ENCODE measurements around the gene NPHP4. TPM values are rescaled to one million over a fixed set of nuclear protein-coding genes. Genes with fewer than 3 reads are reported as not detected.

The NPHP4 gene
- total RNA-seq, 2 experiments from 2014 or later: 13.4 to 24.2 TPM

- no TSS peak for BruUV-seq (replicated peaks)
- Histone ChIP-seq H2AFZ (ENCODE audit: low read length) (no peak overlapping the region), H3K4me3 (ENCODE audit: low read depth, low read length, poor library complexity, severe bottlenecking) (no peak overlapping the region), H3K27ac (ENCODE audit: low read depth, low read length, poor library complexity, severe bottlenecking) (no peak overlapping the region), H3K79me2 (ENCODE audit: insufficient read depth, low read depth, low read length) (peaks cover 28% of the 10 kb centered on the region), H3K4me1 (ENCODE audit: insufficient read depth, low read length, poor library complexity, severe bottlenecking) (peaks cover 39% of the 10 kb centered on the region), H3K4me2 (ENCODE audit: low read length) (peak overlapping the region; percentile 4; the same call in 1 of the 2 replicates), H3K9me2 (ENCODE audit: insufficient read depth, low read length) (no peaks in the 10 kb centered on the region), H3K36me3 (ENCODE audit: insufficient read depth, low read length) (peaks cover 8% of the 10 kb centered on the region), H3K9me3 (ENCODE audit: low read length) (no peaks in the 10 kb centered on the region), H4K20me1 (ENCODE audit: insufficient read depth, low read length) (no peaks in the 10 kb centered on the region)
- ChIA-PET POLR2A (interaction anchor here (1.4 kb wide), 1 partner anchor 10 kb away, joined by 4 read pairs; no protein-coding TSS in a partner anchor), CTCF (ENCODE audit: unreplicated experiment) (no interaction called here)
- intact Hi-C loops (cut with micrococcal nuclease; ENCODE audit: unreplicated experiment): no loop called here
- TF ChIP-seq EZH2phosphoT487 (IDR thresholded peaks at IDR 0.05; ENCODE audit: borderline replicate concordance, low read depth, low read length): no peak
- no peak for TF ChIP-seq CTCF (conservative IDR thresholded peaks at IDR 0.05; ENCODE audit: low read length)
- peak; percentile 20 for DNase-seq (ENCODE audit: low spot score)
Observed at GRCh38 chr1:6024376-6024775, 32.2 kb upstream of the NPHP4 start.

- H3K79me2 ChIP-seq (ENCODE audit: insufficient read depth, low read depth, low read length): peaks cover 20% of the 10 kb centered on the region
- no peak for DNase-seq (ENCODE audit: low spot score)
- CTCF ChIA-PET (ENCODE audit: unreplicated experiment): no interaction called here
Observed at GRCh38 chr1:6023346-6023745, 31.1 kb upstream of the NPHP4 start.

More at GRCh38 chr1:6023346-6023745, 31.1 kb upstream of the NPHP4 start:
- BruUV-seq (replicated peaks): no TSS peak
- no peaks in the 10 kb centered on the region for H3K9me2 ChIP-seq (ENCODE audit: insufficient read depth, low read length)
- H4K20me1 ChIP-seq (ENCODE audit: insufficient read depth, low read length): no peaks in the 10 kb centered on the region
- H3K36me3 ChIP-seq (ENCODE audit: insufficient read depth, low read length): peaks cover 1% of the 10 kb centered on the region
- H3K4me2 ChIP-seq (ENCODE audit: low read length): no peak overlapping the region
- TF ChIP-seq CTCF (conservative IDR thresholded peaks at IDR 0.05; ENCODE audit: low read length): no peak
- no peak for TF ChIP-seq EZH2phosphoT487 (IDR thresholded peaks at IDR 0.05; ENCODE audit: borderline replicate concordance, low read depth, low read length)
- POLR2A ChIA-PET: no interaction called here
- no peak overlapping the region for H2AFZ ChIP-seq (ENCODE audit: low read length)
- intact Hi-C loops (cut with micrococcal nuclease; ENCODE audit: unreplicated experiment): no loop called here
- H3K9me3 ChIP-seq (ENCODE audit: low read length): no peaks in the 10 kb centered on the region
- peaks cover 36% of the 10 kb centered on the region for H3K4me1 ChIP-seq (ENCODE audit: insufficient read depth, low read length, poor library complexity, severe bottlenecking)
- no peak overlapping the region for H3K27ac ChIP-seq (ENCODE audit: low read depth, low read length, poor library complexity, severe bottlenecking)
- no peak overlapping the region for H3K4me3 ChIP-seq (ENCODE audit: low read depth, low read length, poor library complexity, severe bottlenecking)
